ENCODE data around the gene SRP9. TPM values are rescaled to one million over a fixed set of nuclear protein-coding genes. Genes with fewer than 3 reads are reported as not detected.
"Not testable (repeated sequence)": the region's sequence is repeated elsewhere in the genome, so short reads cannot be mapped to it uniquely, and the experiment has no call there.

The SRP9 gene
- polyA plus RNA-seq, 1 of the 3 experiments (the other 2 are of a cell fraction), result 156 TPM

DNA sequence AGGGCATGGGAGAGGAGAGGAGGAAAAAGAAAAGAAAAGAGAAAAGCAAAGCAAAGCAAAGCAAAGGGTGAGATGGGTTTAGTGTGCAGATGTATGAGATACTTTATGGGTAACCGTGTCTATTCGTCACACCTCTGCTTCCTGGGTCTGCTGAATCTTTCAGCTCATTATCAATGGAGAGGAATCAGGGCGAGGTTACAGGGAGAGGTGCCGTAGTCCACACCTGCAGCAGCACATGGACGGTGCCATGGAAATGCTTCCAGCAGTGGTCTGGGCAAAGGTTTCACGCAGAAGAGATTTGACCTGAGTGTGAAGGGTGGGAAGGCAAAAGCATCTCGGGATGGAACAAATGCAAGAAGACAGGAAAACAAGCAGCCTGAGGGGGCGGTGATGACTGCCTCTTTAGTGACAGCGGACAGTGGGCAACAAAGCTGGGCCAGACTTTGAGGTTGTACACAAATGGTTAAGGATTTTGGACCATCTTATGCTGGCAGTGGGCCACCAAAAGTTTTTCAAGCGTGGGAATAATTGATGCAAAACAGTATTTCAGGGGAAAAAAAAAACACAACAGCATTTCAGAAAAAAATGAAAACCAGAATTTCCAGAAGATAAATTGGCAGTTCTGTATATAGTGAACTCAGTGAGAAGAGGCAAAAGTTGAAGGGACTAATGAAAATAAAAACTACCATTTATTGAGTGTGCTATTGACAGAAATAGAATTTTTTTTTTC lies 19.5 kb upstream of the SRP9 start:
- WGBS (ENCODE audit: low lambda C conversion rate), result 87% methylated on average over 10 of the region's 10 CpGs
- POLR2A ChIA-PET, result no interaction called here
- TF ChIP-seq GABPA (IDR thresholded peaks at IDR 0.05; ENCODE audit: low read depth) (no peak), JUND (IDR thresholded peaks at IDR 0.05) (no peak), RAD21 (IDR thresholded peaks at IDR 0.05; ENCODE audit: low read length) (no peak), EP300 (IDR thresholded peaks at IDR 0.05; ENCODE audit: borderline replicate concordance in 1 of 2, low read depth in 1 of 2, low read length in 1 of 2) (no peak), EZH2phosphoT487 (IDR thresholded peaks at IDR 0.05; ENCODE audit: borderline replicate concordance, low read depth) (no peak), SMC3 (IDR thresholded peaks at IDR 0.05; ENCODE audit: low read depth, low read length) (no peak), RCOR1 (IDR thresholded peaks at IDR 0.05; ENCODE audit: low read length) (no peak), TAF1 (IDR thresholded peaks at IDR 0.05; ENCODE audit: borderline replicate concordance, low read depth, low read length) (no peak), POLR2AphosphoS5 (IDR thresholded peaks at IDR 0.05; ENCODE audit: low read depth, low read length) (no peak)
- TF ChIP-seq, protein P1, sequence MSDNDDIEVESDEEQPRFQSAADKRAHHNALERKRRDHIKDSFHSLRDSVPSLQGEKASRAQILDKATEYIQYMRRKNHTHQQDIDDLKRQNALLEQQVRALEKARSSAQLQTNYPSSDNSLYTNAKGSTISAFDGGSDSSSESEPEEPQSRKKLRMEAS (IDR thresholded peaks at IDR 0.05; ENCODE audit: low read depth), result no peak
- TF ChIP-seq, protein P2, sequence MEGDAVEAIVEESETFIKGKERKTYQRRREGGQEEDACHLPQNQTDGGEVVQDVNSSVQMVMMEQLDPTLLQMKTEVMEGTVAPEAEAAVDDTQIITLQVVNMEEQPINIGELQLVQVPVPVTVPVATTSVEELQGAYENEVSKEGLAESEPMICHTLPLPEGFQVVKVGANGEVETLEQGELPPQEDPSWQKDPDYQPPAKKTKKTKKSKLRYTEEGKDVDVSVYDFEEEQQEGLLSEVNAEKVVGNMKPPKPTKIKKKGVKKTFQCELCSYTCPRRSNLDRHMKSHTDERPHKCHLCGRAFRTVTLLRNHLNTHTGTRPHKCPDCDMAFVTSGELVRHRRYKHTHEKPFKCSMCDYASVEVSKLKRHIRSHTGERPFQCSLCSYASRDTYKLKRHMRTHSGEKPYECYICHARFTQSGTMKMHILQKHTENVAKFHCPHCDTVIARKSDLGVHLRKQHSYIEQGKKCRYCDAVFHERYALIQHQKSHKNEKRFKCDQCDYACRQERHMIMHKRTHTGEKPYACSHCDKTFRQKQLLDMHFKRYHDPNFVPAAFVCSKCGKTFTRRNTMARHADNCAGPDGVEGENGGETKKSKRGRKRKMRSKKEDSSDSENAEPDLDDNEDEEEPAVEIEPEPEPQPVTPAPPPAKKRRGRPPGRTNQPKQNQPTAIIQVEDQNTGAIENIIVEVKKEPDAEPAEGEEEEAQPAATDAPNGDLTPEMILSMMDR (IDR thresholded peaks at IDR 0.05), result no peak
- TF ChIP-seq, protein P3, sequence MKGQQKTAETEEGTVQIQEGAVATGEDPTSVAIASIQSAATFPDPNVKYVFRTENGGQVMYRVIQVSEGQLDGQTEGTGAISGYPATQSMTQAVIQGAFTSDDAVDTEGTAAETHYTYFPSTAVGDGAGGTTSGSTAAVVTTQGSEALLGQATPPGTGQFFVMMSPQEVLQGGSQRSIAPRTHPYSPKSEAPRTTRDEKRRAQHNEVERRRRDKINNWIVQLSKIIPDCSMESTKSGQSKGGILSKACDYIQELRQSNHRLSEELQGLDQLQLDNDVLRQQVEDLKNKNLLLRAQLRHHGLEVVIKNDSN (IDR thresholded peaks at IDR 0.05; ENCODE audit: borderline replicate concordance, low read depth), result no peak
- TF ChIP-seq, protein P4, sequence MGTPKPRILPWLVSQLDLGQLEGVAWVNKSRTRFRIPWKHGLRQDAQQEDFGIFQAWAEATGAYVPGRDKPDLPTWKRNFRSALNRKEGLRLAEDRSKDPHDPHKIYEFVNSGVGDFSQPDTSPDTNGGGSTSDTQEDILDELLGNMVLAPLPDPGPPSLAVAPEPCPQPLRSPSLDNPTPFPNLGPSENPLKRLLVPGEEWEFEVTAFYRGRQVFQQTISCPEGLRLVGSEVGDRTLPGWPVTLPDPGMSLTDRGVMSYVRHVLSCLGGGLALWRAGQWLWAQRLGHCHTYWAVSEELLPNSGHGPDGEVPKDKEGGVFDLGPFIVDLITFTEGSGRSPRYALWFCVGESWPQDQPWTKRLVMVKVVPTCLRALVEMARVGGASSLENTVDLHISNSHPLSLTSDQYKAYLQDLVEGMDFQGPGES (IDR thresholded peaks at IDR 0.05; ENCODE audit: low read depth, low read length), result no peak
- TF ChIP-seq, protein P5, sequence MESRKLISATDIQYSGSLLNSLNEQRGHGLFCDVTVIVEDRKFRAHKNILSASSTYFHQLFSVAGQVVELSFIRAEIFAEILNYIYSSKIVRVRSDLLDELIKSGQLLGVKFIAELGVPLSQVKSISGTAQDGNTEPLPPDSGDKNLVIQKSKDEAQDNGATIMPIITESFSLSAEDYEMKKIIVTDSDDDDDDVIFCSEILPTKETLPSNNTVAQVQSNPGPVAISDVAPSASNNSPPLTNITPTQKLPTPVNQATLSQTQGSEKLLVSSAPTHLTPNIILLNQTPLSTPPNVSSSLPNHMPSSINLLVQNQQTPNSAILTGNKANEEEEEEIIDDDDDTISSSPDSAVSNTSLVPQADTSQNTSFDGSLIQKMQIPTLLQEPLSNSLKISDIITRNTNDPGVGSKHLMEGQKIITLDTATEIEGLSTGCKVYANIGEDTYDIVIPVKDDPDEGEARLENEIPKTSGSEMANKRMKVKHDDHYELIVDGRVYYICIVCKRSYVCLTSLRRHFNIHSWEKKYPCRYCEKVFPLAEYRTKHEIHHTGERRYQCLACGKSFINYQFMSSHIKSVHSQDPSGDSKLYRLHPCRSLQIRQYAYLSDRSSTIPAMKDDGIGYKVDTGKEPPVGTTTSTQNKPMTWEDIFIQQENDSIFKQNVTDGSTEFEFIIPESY (IDR thresholded peaks at IDR 0.05; ENCODE audit: borderline replicate concordance, low read depth), result no peak
- TF ChIP-seq, protein P6, sequence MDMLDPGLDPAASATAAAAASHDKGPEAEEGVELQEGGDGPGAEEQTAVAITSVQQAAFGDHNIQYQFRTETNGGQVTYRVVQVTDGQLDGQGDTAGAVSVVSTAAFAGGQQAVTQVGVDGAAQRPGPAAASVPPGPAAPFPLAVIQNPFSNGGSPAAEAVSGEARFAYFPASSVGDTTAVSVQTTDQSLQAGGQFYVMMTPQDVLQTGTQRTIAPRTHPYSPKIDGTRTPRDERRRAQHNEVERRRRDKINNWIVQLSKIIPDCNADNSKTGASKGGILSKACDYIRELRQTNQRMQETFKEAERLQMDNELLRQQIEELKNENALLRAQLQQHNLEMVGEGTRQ (IDR thresholded peaks at IDR 0.05; ENCODE audit: borderline replicate concordance, low read depth, low read length), result no peak
- H3K9ac ChIP-seq, result no peak overlapping the region
- no peaks in the 10 kb centered on the region for H4K20me1 ChIP-seq (ENCODE audit: insufficient read depth)
- no peaks in the 10 kb centered on the region for H3K9me2 ChIP-seq
- no peaks in the 10 kb centered on the region for H3K9me3 ChIP-seq
- H2AFZ ChIP-seq (ENCODE audit: low read depth), result no peak overlapping the region
- peaks cover 21 to 25% of the 10 kb centered on the region in 2 experiments for H3K4me1 ChIP-seq (ENCODE audit: control insufficient read depth in 1 of 2, insufficient read depth in 2 of 2, low read depth in 1 of 2, low read length in 1 of 2)
- H3K36me3 ChIP-seq (replicated peaks in 1 of 2; ENCODE audit: control insufficient read depth in 1 of 2, insufficient read depth in 2 of 2, low read length in 1 of 2), result no peaks in the 10 kb centered on the region
- DNase-seq, result no peak
- peaks cover 21% of the 10 kb centered on the region for H3F3A ChIP-seq (replicated peaks; ENCODE audit: insufficient read depth)
- no peaks in the 10 kb centered on the region for H3K27me3 ChIP-seq (ENCODE audit: insufficient read depth)
- H3K4me2 ChIP-seq, result no peak overlapping the region
- H3K79me2 ChIP-seq (ENCODE audit: insufficient read depth), result no peaks in the 10 kb centered on the region
- CTCF ChIA-PET, result interaction anchor here (1.4 to 2.1 kb wide), 2 partner anchors 277 to 283 kb away, joined by 3 to 8 read pairs; no protein-coding TSS in a partner anchor
- no peak overlapping the region for H3K27ac ChIP-seq (ENCODE audit: low read depth in 2 of 2, low read length in 1 of 2)
- no peak overlapping the region for H3K4me3 ChIP-seq (ENCODE audit: low read depth in 2 of 2, low read length in 1 of 2)

DNA sequence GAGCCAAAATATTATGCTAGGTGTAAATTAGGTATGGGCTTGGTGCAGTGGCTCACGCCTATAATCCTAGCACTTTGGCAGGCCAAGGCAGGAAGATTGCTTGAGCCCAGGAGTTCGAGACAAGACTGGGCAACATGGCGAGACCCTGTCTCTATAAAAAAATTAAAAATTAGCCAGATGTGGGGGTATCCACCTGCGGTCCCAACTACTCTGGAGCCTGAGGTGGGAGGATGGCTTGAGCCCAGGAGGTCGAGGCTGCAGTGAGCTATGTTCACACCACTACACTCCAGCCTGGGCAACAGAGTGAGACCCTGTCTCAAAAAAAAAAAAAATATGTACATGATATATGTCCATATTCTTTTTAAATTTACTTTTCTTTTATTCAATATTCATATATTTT lies 17.7 kb upstream of the SRP9 start:
- H3K27me3 ChIP-seq (ENCODE audit: insufficient read depth); H4K20me1 ChIP-seq (ENCODE audit: insufficient read depth); H2AFZ ChIP-seq (ENCODE audit: low read depth); H3K4me3 ChIP-seq (ENCODE audit: low read depth in 2 of 2, low read length in 1 of 2); H3K27ac ChIP-seq (ENCODE audit: low read depth in 2 of 2, low read length in 1 of 2); H3K9me2 ChIP-seq; H3K9me3 ChIP-seq; H3K4me2 ChIP-seq; H3K79me2 ChIP-seq (ENCODE audit: insufficient read depth); H3K9ac ChIP-seq; POLR2A ChIA-PET; H3K36me3 ChIP-seq (replicated peaks in 1 of 2; ENCODE audit: control insufficient read depth in 1 of 2, insufficient read depth in 2 of 2, low read length in 1 of 2); DNase-seq: not testable (repeated sequence)
- Histone ChIP-seq H3F3A (replicated peaks; ENCODE audit: insufficient read depth) (peaks cover 28% of the 10 kb centered on the region), H3K4me1 (ENCODE audit: control insufficient read depth in 1 of 2, insufficient read depth in 2 of 2, low read depth in 1 of 2, low read length in 1 of 2) (peaks cover 28 to 34% of the 10 kb centered on the region in 2 experiments)
- 87% methylated on average over 5 of the region's 5 CpGs for WGBS (ENCODE audit: low lambda C conversion rate)
- CTCF ChIA-PET, result interaction anchor here (0.7 to 1.3 kb wide), 5 partner anchors 10 to 226 kb away, joined by 3 to 5 read pairs (median 4); partner anchors contain the start of gene SRP9

All from SK-N-SH (cell line).